Tibial nerve (tissue), 4 donors: ENCODE results near the gene ATF4. TPM values are rescaled to one million over a fixed set of nuclear protein-coding genes. Genes with fewer than 3 reads are reported as not detected.

Experiments used
- DNase-seq, 2 donors: peaks; one replicate each; pipeline ENCODE4 v3.0.0-alpha.2; 2019; ENCODE audit warnings: low spot score in 2 of 2
- H3K27ac ChIP-seq, 4 donors: fragments of 200-600 bp; sonication (generic) in 3 of 4; one replicate each; pipeline ENCODE4 v1.5.1; 2017 to 2019; ENCODE audit warnings: mild to moderate bottlenecking in 1 of 4
- H3K27me3 ChIP-seq, 2 donors: fragments of 200-600 bp; sonication (generic) in 1 of 2; one replicate each; pipeline versions ENCODE4 v1.5.1 to v1.6.0; 2017 to 2019
- H3K36me3 ChIP-seq, 3 donors: fragments of 200-600 bp; sonication (generic); one replicate each; pipeline ENCODE4 v1.5.1; 2018 to 2019
- H3K4me1 ChIP-seq, 4 donors: fragments of 200-600 bp; sonication (generic) in 3 of 4; one replicate each; pipeline ENCODE4 v1.5.1; 2017 to 2019
- H3K4me3 ChIP-seq, 4 donors: fragments of 200-600 bp; sonication (generic) in 3 of 4; one replicate each; pipeline ENCODE4 v1.5.1; 2017 to 2019; ENCODE audit warnings: mild to moderate bottlenecking in 1 of 4, moderate library complexity in 1 of 4
- H3K9me3 ChIP-seq, 4 donors: fragments of 200-600 bp; sonication (generic) in 3 of 4; one replicate each; pipeline ENCODE4 v1.5.1; 2017 to 2019
- EP300 ChIP-seq, 2 donors: sonication (generic); formaldehyde crosslinking; IDR thresholded peaks; one replicate each; pipeline ENCODE4 v1.6.1; 2017; ENCODE audit warnings: antibody characterized with exemption in 2 of 2, mild to moderate bottlenecking in 1 of 2
- POLR2A ChIP-seq, 2 donors: fragments of 450-650 bp; IDR thresholded peaks; one replicate each; pipeline ENCODE4 v1.6.1; 2017; ENCODE audit warnings: antibody characterized with exemption in 2 of 2, mild to moderate bottlenecking in 2 of 2, moderate library complexity in 2 of 2
- WGBS, 2 donors: methylation state at CpG; one replicate each; pipeline ENCODE4 v1.1.5; 2018; 5-methylcytosine and 5-hydroxymethylcytosine counted together
- total RNA-seq, 4 donors: library from RNA; depleted of rRNA; stranded (reverse); fragments of >200 nt; gene quantifications; one replicate each; pipeline ENCODE4 v1.1.0, GENCODE V29; 2016
- TF ChIP-seq, protein P1 (sequence below), 5 experiments: fragments of 200-600 bp in 3 of 5; fragments of 450-650 bp in 2 of 5; sonication (generic) in 3 of 5; IDR thresholded peaks; one replicate each; pipeline ENCODE4 v1.5.1; 2016 to 2019; ENCODE audit warnings: antibody characterized with exemption in 5 of 5, mild to moderate bottlenecking in 3 of 5, moderate library complexity in 2 of 5

Gene ATF4
- total RNA-seq, 4 donors from 2014 or later: 347 to 405 (median 390) TPM

DNA sequence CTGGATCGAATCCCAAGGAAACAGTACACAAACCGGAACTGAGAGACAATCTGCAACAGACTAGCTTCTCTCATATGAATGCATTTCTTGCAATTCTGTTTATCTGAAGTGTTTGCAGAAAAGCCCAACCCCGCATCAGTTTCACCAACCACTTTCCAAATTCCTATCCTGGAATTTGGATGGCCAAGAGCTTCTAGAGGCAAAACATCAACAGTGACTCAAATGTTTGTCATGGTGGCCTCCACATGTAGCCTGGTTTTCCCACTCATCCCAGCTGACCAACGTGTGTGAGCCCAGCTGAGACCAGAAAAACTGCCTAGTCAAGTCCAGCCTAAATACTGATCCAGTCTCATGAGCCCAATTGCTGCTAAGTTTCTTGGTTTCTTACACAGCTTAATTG lies 26.6 kb upstream of the ATF4 start:
- no peaks in the 10 kb centered on the region for H3K9me3 ChIP-seq
- no peaks in the 10 kb centered on the region for H3K27me3 ChIP-seq
- peak overlapping the region in 2 of 4 donors; percentile 2 to 8 for H3K27ac ChIP-seq
- no peak for DNase-seq
- 52 to 57% methylated on average over 4 of the region's 4 CpGs for WGBS, 2 donors
- TF ChIP-seq EP300 (IDR thresholded peaks at IDR 0.05) (no peak), POLR2A (IDR thresholded peaks at IDR 0.05) (no peak)
- TF ChIP-seq, protein P1, sequence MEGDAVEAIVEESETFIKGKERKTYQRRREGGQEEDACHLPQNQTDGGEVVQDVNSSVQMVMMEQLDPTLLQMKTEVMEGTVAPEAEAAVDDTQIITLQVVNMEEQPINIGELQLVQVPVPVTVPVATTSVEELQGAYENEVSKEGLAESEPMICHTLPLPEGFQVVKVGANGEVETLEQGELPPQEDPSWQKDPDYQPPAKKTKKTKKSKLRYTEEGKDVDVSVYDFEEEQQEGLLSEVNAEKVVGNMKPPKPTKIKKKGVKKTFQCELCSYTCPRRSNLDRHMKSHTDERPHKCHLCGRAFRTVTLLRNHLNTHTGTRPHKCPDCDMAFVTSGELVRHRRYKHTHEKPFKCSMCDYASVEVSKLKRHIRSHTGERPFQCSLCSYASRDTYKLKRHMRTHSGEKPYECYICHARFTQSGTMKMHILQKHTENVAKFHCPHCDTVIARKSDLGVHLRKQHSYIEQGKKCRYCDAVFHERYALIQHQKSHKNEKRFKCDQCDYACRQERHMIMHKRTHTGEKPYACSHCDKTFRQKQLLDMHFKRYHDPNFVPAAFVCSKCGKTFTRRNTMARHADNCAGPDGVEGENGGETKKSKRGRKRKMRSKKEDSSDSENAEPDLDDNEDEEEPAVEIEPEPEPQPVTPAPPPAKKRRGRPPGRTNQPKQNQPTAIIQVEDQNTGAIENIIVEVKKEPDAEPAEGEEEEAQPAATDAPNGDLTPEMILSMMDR (IDR thresholded peaks at IDR 0.05): no peak
- H3K4me3 ChIP-seq: no peak overlapping the region
- H3K4me1 ChIP-seq: peaks cover 0 to 69% (median 7%) of the 10 kb centered on the region in 4 donors
- peaks cover 0 to 29% (median 0%) of the 10 kb centered on the region in 3 donors for H3K36me3 ChIP-seq

DNA sequence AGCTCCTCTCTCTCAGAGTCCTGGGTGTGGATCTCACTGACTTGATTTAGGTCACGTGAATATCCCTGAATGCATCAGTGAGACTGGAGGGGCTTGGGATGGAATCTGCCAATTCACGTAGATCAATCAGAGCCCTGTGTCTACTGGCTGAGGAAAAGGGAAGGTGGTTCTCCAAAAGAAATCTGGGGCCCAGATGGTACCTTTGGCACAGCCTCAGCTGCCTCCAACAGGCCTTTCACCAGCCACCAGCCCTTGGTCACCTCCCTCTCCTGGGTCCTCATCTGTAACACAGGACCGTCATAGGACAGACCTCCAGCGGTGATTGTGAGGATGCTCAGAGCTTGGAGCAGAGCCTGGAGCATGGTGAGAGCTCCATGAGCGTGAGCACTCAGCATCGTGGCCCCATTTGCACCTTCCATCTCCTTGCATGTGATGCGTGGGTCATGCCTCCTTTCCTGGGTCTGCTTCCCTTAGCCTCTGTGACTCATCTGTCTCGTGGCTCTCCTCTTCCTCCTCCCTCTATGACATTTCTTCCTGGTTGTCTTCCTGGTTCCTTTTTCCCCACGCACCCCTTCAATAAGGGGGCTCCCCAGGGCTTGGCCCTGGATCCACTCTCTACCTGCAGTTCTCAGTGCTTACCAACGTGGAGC lies 25.8 kb upstream of the ATF4 start:
- 79 to 81% methylated on average over 10 of the region's 10 CpGs for WGBS, 2 donors
- Histone ChIP-seq H3K4me1 (peaks cover 0 to 63% (median 6%) of the 10 kb centered on the region in 4 donors), H3K27me3 (no peaks in the 10 kb centered on the region), H3K27ac (peak overlapping the region in 2 of 4 donors; percentile 8 to 78), H3K9me3 (no peaks in the 10 kb centered on the region), H3K36me3 (peaks cover 0 to 20% (median 0%) of the 10 kb centered on the region in 3 donors), H3K4me3 (no peak overlapping the region)
- no peak for TF ChIP-seq EP300 (IDR thresholded peaks at IDR 0.05)
- no peak for TF ChIP-seq POLR2A (IDR thresholded peaks at IDR 0.05)
- TF ChIP-seq, protein P1 (IDR thresholded peaks at IDR 0.05): no peak
- DNase-seq: no peak

DNA sequence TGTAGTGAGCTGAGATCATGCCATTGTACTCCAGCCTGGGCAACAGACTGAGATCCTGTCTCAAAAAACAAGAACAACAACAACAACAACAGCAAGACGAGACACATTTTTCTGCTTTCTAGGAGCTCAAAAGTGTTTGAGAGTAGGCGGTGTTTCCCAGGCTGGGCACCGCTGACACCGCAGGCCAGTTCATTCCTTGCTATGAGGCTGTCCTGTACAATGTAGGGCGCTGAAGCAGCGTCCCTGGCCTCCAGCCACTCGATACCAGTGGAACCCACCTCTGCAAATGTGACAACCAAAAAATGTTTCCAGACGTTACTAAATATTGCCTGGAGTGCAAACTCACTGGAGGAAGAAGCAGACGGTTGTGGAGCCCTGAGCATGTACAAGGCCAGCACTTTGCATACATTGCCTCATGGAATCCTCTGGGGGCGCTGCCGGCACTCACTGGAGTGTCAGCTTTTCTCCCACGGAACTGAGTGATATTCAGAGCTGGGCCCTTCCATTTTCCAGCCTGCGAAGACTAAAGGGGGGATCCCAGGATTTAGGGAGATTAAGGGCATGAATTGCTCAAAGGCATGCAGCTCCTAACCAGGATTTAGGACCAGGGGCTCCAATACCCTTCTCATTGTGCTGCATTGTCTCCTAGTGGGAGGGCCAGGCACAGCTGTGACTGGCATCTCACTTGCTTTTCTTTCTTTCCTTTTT lies 24.1 kb upstream of the ATF4 start:
- peak overlapping the region in 3 of 4 donors; percentile 8 to 78 (median 48) for H3K27ac ChIP-seq
- no peaks in the 10 kb centered on the region for H3K27me3 ChIP-seq
- 35 to 40% methylated on average over 13 of the region's 13 CpGs for WGBS, 2 donors
- H3K9me3 ChIP-seq: no peaks in the 10 kb centered on the region
- H3K4me1 ChIP-seq: peaks cover 0 to 60% (median 8%) of the 10 kb centered on the region in 4 donors
- H3K4me3 ChIP-seq: no peak overlapping the region
- peak; percentile 37 to 44 for DNase-seq
- H3K36me3 ChIP-seq: peaks cover 0 to 11% (median 0%) of the 10 kb centered on the region in 3 donors
- TF ChIP-seq EP300 (IDR thresholded peaks at IDR 0.05): peak in 1 of 2 donors; percentile 12
- TF ChIP-seq POLR2A (IDR thresholded peaks at IDR 0.05): no peak
- TF ChIP-seq, protein P1 (IDR thresholded peaks at IDR 0.05): peak; percentile 70 to 81 (median 72)

DNA sequence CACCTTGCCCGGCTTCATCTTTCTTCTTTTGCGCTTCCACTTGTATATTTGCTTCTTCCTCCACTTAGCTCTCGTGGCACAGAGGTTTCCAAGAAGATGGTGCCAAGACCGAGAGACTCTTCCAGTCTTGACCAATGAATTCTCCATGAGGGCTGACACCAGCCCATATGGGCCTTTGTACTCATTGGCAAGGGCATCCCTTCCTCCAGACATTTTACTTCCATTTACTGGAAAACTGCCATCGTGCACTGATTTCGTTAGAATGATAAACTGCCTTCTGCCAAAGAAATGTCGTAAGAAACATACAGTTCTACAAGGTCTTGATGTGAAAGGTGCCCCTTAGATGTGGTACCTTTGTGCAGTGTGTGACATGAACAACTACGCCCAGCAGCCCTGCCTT lies 22.9 kb upstream of the ATF4 start:
- 86 to 93% methylated on average over 8 of the region's 8 CpGs for WGBS, 2 donors
- Histone ChIP-seq H3K9me3 (no peaks in the 10 kb centered on the region), H3K27ac (peak overlapping the region in 1 of 4 donors; percentile 78), H3K27me3 (no peaks in the 10 kb centered on the region), H3K4me1 (peaks cover 0 to 64% (median 15%) of the 10 kb centered on the region in 4 donors), H3K36me3 (no peaks in the 10 kb centered on the region), H3K4me3 (no peak overlapping the region)
- TF ChIP-seq POLR2A (IDR thresholded peaks at IDR 0.05) (no peak), EP300 (IDR thresholded peaks at IDR 0.05) (no peak)
- TF ChIP-seq, protein P1 (IDR thresholded peaks at IDR 0.05): no peak
- no peak for DNase-seq

DNA sequence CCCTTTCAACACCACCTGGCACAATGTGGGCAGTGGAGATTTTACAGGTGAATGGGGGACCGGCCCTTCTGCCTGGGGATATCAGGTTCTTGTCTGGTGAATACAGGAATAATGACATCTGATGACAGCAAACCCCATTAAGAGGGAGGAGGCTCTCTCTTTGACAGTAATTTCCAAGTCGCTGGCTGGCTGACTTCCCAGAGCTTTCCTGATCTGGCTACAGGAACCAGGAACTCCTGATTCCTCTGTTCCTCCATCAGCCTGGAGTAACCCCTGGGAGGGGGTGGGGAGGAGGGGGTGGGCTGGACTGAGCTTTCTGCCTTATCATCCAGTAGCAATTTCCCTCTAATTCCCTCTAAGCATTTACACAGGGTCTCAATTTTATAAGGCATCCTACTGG lies 22.0 kb upstream of the ATF4 start:
- TF ChIP-seq POLR2A (IDR thresholded peaks at IDR 0.05) (no peak), EP300 (IDR thresholded peaks at IDR 0.05) (no peak)
- TF ChIP-seq, protein P1 (IDR thresholded peaks at IDR 0.05): no peak
- WGBS, 2 donors: 39 to 50% methylated on average over 2 of the region's 2 CpGs
- Histone ChIP-seq H3K4me3 (no peak overlapping the region), H3K4me1 (peaks cover 0 to 70% (median 20%) of the 10 kb centered on the region in 4 donors), H3K9me3 (no peaks in the 10 kb centered on the region), H3K27me3 (no peaks in the 10 kb centered on the region), H3K36me3 (no peaks in the 10 kb centered on the region), H3K27ac (peak overlapping the region in 2 of 4 donors; percentile 32 to 95)
- DNase-seq: no peak
